HG02571 (cell line): ENCODE data around the gene UQCC2.
A peak's percentile ranks its signal among the peaks of the same experiment; 100 is the strongest.

Experiments
- ATAC-seq: cut with Tn5 transposase; IDR thresholded peaks from one replicate; pipeline ENCODE4 v1.9.1; 2021; ENCODE audit warnings: mild to moderate bottlenecking, moderate library complexity; ENCODE audit not compliant: unreplicated experiment

UQCC2 gene

GRCh38 chr6:33711140-33712129 is at the start of gene UQCC2:
UQCC2 (minus strand) TSS chr6:33711700; CDS start chr6:33711686, 14 bp downstream.
- ATAC-seq = peak; percentile 81

- no peak for ATAC-seq
These were observed 48.6 kb upstream of the UQCC2 start for GRCh38 chr6:33759887-33760629.

DNA sequence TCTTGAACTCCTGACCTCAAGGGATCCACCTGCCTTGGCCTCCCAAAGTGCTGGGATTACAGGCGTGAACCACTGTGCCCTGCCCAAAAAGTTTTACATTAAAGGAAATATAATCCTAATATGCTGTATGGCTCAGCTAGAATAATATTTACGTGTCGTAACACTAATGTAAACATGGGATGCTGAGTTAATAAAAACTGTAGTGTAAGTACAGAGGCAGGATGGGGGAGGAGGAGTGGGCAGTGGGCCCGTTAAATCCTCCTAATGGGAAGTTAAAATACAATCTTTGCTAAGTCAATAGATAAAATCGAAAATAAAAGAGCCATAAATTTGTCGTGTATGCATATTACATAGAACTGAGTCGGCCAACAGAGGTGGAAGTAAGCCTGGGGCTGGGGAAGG is 47.3 kb upstream of the UQCC2 start:
- ATAC-seq = no peak

- no peak for ATAC-seq
These were observed 46.4 kb upstream of the UQCC2 start for GRCh38 chr6:33757906-33758305.

- ATAC-seq = no peak
These were observed 45.6 kb upstream of the UQCC2 start for GRCh38 chr6:33757113-33757512.

GRCh38 chr6:33756211-33756954 is 44.9 kb upstream of the UQCC2 start:
- no peak for ATAC-seq

DNA sequence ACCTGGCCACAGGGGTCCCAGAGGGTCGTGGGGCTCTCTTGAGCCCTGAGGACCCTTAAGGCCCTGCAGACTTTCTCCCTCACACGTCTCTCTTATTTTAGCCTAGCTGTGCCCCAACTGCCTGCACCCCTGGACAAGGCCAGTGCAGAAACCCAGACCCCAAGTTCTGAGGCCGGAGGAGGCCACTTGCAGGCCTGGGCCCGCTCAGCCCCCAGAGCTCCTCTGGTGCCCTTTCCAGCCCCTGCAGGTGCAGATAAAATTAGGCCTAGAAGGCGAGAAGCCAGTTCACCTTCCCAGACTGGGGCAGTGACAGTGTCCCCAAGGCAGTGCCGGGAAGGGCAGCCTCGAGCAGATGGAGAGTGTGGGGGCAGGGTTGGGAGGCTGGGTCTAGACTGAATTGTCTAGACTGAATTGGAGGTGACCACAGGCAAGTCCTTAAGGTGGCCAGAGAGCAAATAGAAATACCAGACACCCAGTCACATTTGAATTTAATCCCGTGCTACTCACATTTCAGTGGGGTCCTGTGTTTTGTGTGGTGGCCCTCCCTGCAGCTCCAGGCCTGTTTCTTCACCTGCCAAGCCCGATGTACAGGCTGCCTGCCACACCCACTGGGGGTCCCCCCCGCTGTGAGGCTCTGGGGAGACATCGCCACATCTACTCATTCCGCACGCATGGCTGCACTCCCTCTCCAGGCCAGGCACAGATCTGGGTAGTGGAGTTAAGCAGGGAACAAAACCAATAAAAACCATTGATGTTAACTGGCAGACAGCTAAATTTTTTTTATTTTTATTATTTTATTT is 43.8 kb upstream of the UQCC2 start:
- ATAC-seq = no peak

DNA sequence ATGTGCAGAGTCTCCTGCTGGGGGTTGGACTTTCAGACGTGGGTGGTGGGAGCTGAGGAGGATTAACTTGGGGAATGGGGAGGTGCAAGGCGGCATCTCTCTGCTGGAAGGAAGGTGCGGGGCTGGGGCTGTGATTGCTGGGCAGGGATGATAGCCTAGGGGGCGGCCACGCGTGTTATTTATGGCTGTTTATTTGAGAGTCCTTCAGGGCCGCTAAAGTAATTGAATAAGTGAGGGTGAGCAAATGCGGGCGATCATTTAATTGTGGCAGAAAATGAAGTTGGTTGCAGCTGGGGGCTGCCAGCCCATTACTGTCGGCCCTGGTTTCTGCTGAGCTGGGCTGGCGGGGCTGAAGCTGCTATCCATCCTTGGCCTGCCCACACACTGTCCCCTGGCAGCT is 42.7 kb upstream of the UQCC2 start:
- no peak for ATAC-seq

DNA sequence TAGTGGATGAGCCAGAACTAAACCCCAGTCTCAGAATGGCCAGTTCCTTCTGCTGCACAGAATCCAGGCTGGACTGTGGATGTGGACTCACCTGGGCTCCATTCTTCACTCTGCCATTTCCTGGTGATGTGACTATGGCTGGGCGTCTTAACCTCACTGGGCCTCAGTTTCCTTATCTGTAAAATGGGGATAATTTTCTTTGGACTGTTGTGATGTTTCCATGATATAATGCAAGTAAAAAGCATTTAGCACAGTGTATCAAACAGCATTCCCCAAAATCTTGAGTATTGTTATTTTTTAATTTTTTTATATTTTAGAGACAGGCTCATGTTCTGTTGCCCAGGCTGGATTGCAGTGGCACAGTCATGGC is 41.1 kb upstream of the UQCC2 start:
- ATAC-seq = no peak

DNA sequence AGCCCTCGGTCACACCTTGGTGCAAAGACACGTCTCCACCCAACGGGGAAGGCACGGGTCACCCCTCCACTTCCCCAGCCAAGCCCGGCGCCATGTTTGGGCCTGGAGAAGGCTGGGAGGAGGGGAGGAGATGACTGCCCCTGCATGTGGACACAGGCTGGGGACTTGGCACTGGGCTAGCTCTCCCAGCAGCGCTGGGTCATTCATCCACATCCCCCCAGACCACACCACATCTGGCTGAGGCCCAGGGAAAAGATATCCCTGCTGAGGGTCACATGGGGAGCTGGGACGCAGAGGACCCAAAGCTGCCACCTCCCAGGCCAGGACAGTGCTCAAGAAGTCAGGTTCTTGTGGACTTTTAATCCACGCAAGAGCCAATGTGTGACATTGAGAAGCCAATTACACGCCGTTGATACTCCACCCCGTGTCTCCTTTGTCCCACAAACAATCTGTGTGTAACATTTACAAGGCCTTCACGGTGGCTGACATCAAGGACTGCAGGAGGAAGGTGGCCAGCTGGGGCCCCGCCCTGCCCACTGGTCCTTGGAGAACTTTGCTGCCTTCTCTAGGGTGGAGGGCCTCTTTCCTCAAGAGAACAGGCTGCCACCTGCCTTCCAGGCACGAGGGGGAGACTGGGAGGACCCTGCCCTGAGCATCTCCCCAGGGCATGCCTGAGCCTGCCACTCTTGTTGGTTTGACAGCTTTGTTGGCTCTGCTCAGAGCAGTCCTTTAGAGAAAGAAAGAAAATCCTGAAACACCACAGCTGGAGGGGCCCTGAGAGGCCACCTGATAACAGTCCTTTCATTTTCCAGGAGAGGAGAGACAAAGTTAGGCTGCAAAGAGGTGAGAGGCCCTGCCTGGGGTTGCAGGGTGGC is 40.5 kb upstream of the UQCC2 start:
- ATAC-seq = no peak

GRCh38 chr6:33750244-33750991 is 38.9 kb upstream of the UQCC2 start:
- ATAC-seq = no peak

- no peak for ATAC-seq
These were observed 37.9 kb upstream of the UQCC2 start for GRCh38 chr6:33749401-33749800.

DNA sequence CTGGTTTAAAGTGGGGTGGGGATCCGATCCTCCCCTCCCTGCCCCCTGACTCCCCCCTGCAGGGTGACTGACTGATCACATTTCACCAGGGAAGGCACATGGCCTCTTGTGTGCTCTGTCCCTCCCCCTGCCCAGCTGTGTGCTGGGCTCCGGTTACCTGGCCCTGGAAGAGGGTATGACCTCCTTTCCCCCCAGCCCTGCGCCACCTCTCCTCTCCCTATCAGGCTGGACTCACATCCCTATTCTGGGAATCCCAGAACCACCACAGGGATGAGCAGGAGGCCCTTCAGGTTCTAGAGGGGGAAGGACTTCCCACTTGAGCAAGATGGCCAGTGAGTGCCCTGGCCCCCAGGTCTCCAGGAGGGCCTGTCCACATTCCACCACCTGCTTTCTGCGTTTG is 37.3 kb upstream of the UQCC2 start:
- ATAC-seq = no peak

DNA sequence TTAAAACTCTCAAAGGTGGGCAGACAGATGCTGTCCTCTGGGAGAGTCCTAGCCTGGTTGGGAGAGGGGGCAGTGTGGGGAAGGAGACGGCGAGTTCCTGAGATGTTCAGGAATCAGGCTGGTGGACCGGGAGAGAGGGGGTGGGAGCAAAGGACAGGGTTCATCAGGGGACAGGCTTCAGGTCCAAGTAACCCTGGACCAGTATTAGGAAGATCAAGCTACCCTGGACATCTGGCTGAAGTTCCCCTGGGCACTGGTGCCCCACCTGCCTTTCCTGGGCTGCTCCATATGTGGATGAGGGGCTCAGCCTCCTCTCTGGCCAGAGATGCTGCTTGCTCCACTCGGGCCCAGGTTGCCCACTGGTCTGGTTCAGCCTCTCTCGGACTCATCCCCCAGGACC is 36.3 kb upstream of the UQCC2 start:
- no peak for ATAC-seq

- ATAC-seq = no peak
These were observed 35.2 kb upstream of the UQCC2 start, which contains the start of gene IP6K3 for GRCh38 chr6:33746651-33747100. IP6K3 (minus strand) TSS chr6:33746905; CDS start chr6:33735476, 11,429 bp downstream.

- no peak for ATAC-seq
These were observed 34.6 kb upstream of the UQCC2 start for GRCh38 chr6:33746036-33746600.

GRCh38 chr6:33745548-33745947 is 34.0 kb upstream of the UQCC2 start:
- ATAC-seq = no peak

DNA sequence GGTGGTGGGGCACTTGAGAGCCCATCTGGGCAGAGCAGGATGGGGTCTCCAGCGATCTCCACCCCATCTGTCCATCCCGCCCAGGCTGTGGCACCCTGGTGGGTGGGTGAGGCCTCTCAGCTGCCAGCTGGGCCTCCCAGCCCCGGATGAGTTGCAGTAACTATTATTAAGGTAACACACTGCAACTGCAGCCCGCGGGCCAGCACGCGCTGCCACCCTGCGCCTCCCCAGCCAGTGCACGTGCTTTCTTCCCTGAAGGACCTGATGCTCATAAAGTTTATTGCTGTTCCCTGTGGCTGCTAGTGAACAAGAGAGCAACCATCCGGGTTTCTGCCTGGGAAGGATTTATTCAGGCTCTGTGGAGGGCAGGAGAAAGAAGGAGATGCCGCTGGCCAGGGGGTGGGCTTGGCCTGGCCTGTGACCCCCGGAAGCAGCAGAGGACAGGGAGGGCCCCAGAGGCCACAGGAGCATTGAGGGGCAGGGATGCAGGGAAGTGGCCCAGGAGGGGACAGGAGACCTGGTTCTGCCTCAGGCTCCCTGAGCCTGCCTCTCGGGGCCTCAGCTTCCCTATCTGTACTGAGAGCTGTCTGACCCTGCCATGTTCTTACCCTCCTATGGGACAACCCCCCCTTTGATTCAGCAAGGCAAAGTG is 33.5 kb upstream of the UQCC2 start:
- ATAC-seq = no peak
